ENCODE results near the gene BICC1. TPM values are rescaled to one million over a fixed set of nuclear protein-coding genes. Genes with fewer than 3 reads are reported as not detected.

BICC1 gene
- total and polyA plus RNA-seq, 2 donors (not counting 3 experiments of a cell fraction or from before 2014, with no cell fraction given), result 0.06 to 0.29 TPM

DNA sequence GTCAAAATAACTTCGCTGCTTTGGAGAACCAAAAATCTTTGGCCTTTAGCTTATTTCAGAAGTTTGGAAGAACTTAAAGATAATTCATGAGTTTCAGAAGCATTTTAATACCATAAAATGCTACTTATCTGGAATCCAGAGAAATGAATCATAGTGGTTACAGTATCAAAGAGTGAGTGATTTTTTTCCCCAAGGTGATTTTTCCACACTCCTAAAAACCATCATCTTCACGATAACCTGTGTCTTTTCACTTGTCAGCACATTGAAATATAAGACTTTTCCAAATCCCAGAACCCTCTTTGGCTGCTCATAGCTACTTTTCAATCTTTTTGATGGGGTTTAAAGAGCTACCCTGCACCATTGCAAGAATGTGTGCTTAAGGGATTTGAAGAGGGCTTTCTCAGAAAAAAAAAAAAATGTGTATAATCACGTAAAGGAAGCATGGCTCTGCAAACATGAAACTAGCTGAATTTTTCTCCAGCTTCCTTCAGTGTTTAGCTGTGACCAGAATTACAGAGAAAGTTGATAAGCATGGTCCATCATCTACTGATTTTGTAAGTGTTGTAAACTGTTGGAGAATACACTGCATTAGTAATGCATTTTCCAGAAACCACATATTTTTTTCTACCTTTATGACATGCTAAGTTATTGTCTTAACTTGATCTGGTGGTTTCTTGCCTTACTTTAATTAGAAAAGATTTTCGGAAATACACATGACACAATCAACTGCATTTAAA lies 134.9 kb downstream of the BICC1 start:
- Histone ChIP-seq H3K27me3 (ENCODE audit: control insufficient read depth in 2 of 2, insufficient read depth in 2 of 2, low read length in 2 of 2) (no peaks in the 10 kb centered on the region), H3K9me1 (replicated peaks; ENCODE audit: control insufficient read depth, extremely low read depth, insufficient read depth, low read length) (no peaks in the 10 kb centered on the region), H3K4me2 (ENCODE audit: insufficient read depth, low read length) (no peak overlapping the region), H3K9ac (replicated peaks; ENCODE audit: extremely low read depth, insufficient read depth, low read length) (no peak overlapping the region), H3K27ac (ENCODE audit: insufficient read depth, low read depth, low read length) (no peak overlapping the region), H3K4me1 (ENCODE audit: control insufficient read depth, extremely low read depth, insufficient read depth, low read length) (no peaks in the 10 kb centered on the region), H3K36me3 (ENCODE audit: control insufficient read depth in 2 of 2, extremely low read depth in 1 of 2, insufficient read depth in 2 of 2, low read length in 2 of 2) (no peaks in the 10 kb centered on the region), H2AFZ (ENCODE audit: low read depth, low read length) (no peak overlapping the region), H3K79me2 (ENCODE audit: control insufficient read depth, insufficient read depth, low read length) (no peaks in the 10 kb centered on the region), H3K9me3 (replicated peaks; ENCODE audit: control insufficient read depth, insufficient read depth, low read length) (no peaks in the 10 kb centered on the region), H4K20me1 (replicated peaks; ENCODE audit: control insufficient read depth, extremely low read depth, insufficient read depth, low read length) (no peaks in the 10 kb centered on the region), H3K4me3 (replicated peaks in 1 of 3; ENCODE audit: insufficient read depth in 1 of 3, low read depth in 1 of 3, low read length in 3 of 3) (no peak overlapping the region)
- intact Hi-C loops (cut with micrococcal nuclease), result no loop called here
- no TSS peak for BruUV-seq (replicated peaks)
- ChIA-PET POLR2A (no interaction called here), CTCF (no interaction called here)
- DNase-seq (ENCODE audit: low read depth, low spot score), result no peak
- FAIRE-seq, result no peak
- dilution Hi-C loops (cut with MboI; ENCODE audit: extremely low pct_ligation_motif_present, low sequenced_read_pairs), result no loop called here
- no peak for TF ChIP-seq MYC (IDR thresholded peaks at IDR 0.05; ENCODE audit: low read depth, low read length)
- no peak for TF ChIP-seq FOS (IDR thresholded peaks at IDR 0.05; ENCODE audit: borderline replicate concordance, insufficient read depth, low read length)
- no peak for TF ChIP-seq GATA2 (IDR thresholded peaks at IDR 0.05; ENCODE audit: insufficient read depth, insufficient read length, low read depth, low read length)
- no peak for TF ChIP-seq CTCF (IDR thresholded peaks at IDR 0.05; ENCODE audit: extremely low read depth in 1 of 2, insufficient read depth in 1 of 2, low read depth in 1 of 2, low read length in 2 of 2)
- TF ChIP-seq POLR2AphosphoS5 (IDR thresholded peaks at IDR 0.05; ENCODE audit: insufficient read depth, low read depth, low read length), result no peak
- no peak for TF ChIP-seq JUN (IDR thresholded peaks at IDR 0.05; ENCODE audit: borderline replicate concordance, insufficient read depth, insufficient read length, low read depth)
- TF ChIP-seq POLR2A (IDR thresholded peaks at IDR 0.05; ENCODE audit: low read depth, low read length), result no peak
- no peak for TF ChIP-seq EZH2 (IDR thresholded peaks at IDR 0.05; ENCODE audit: borderline replicate concordance, low read depth, low read length, severe bottlenecking)
- TF ChIP-seq, protein P1, sequence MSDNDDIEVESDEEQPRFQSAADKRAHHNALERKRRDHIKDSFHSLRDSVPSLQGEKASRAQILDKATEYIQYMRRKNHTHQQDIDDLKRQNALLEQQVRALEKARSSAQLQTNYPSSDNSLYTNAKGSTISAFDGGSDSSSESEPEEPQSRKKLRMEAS (IDR thresholded peaks at IDR 0.05; ENCODE audit: insufficient read depth, insufficient read length), result no peak
